Measurements from ENCODE around the gene IL1RAPL2.
"Not testable (repeated sequence)": the region's sequence is repeated elsewhere in the genome, so short reads cannot be mapped to it uniquely, and the experiment has no call there.

Gene IL1RAPL2

GRCh38 chrX:104677517-104677916 is 111.5 kb downstream of the IL1RAPL2 start:
- DNase-seq = not testable (repeated sequence)

- no peak for DNase-seq
These were observed 113.2 kb downstream of the IL1RAPL2 start for GRCh38 chrX:104679175-104679574.

- no peak for DNase-seq
These were observed 115.2 kb downstream of the IL1RAPL2 start for GRCh38 chrX:104681214-104681613.

- no peak for DNase-seq
These were observed 118.1 kb downstream of the IL1RAPL2 start for GRCh38 chrX:104684077-104684476.

- no peak for DNase-seq
These were observed 129.6 kb downstream of the IL1RAPL2 start for GRCh38 chrX:104695593-104695992.

- DNase-seq = no peak
These were observed 130.7 kb downstream of the IL1RAPL2 start for GRCh38 chrX:104696667-104697066.

GRCh38 chrX:104697294-104697693 is 131.3 kb downstream of the IL1RAPL2 start:
- no peak for DNase-seq

- DNase-seq = no peak
These were observed 141.0 kb downstream of the IL1RAPL2 start for GRCh38 chrX:104707042-104707441.

- no peak for DNase-seq
These were observed 141.6 kb downstream of the IL1RAPL2 start for GRCh38 chrX:104707572-104707971.

- DNase-seq = no peak
These were observed 146.5 kb downstream of the IL1RAPL2 start for GRCh38 chrX:104712515-104712914.

- no peak for DNase-seq
These were observed 155.9 kb downstream of the IL1RAPL2 start for GRCh38 chrX:104721854-104722253.

GRCh38 chrX:104728456-104728855 is 162.5 kb downstream of the IL1RAPL2 start:
- DNase-seq = no peak

GRCh38 chrX:104742355-104742754 is 176.4 kb downstream of the IL1RAPL2 start:
- DNase-seq = no peak

GRCh38 chrX:104745152-104745551 is 179.2 kb downstream of the IL1RAPL2 start:
- no peak for DNase-seq

- no peak for DNase-seq
These were observed 184.1 kb downstream of the IL1RAPL2 start for GRCh38 chrX:104749951-104750610.

- DNase-seq = no peak
These were observed 196.6 kb downstream of the IL1RAPL2 start for GRCh38 chrX:104762641-104763040.

- DNase-seq = no peak
These were observed 223.8 kb downstream of the IL1RAPL2 start for GRCh38 chrX:104789784-104790183.

- DNase-seq = no peak
These were observed 229.8 kb downstream of the IL1RAPL2 start for GRCh38 chrX:104795804-104796203.

GRCh38 chrX:104803219-104803618 is 237.2 kb downstream of the IL1RAPL2 start:
- DNase-seq = no peak

GRCh38 chrX:104806346-104806745 is 240.3 kb downstream of the IL1RAPL2 start:
- no peak for DNase-seq

GRCh38 chrX:104833401-104833800 is 267.4 kb downstream of the IL1RAPL2 start:
- no peak for DNase-seq

GRCh38 chrX:104842646-104843045 is 276.6 kb downstream of the IL1RAPL2 start:
- no peak for DNase-seq

GRCh38 chrX:104852241-104852640 is 286.2 kb downstream of the IL1RAPL2 start:
- no peak for DNase-seq

GRCh38 chrX:104854188-104854587 is 288.2 kb downstream of the IL1RAPL2 start:
- no peak for DNase-seq

GRCh38 chrX:104854790-104855340 is 288.9 kb downstream of the IL1RAPL2 start:
- no peak for DNase-seq

Measured in bone marrow (tissue), 2 donors.